Tibial nerve (tissue), 4 donors: Measurements from ENCODE around the gene TMEM63B. TPM values are rescaled to one million over a fixed set of nuclear protein-coding genes. Genes with fewer than 3 reads are reported as not detected.

Experiments
- DNase-seq, 2 donors: peaks; one replicate each; pipeline ENCODE4 v3.0.0-alpha.2; 2019; ENCODE audit warnings: low spot score in 2 of 2
- H3K27ac ChIP-seq, 4 donors: fragments of 200-600 bp; sonication (generic) in 3 of 4; one replicate each; pipeline ENCODE4 v1.5.1; 2017 to 2019; ENCODE audit warnings: mild to moderate bottlenecking in 1 of 4
- H3K27me3 ChIP-seq, 2 donors: fragments of 200-600 bp; sonication (generic) in 1 of 2; one replicate each; pipeline versions ENCODE4 v1.5.1 to v1.6.0; 2017 to 2019
- H3K36me3 ChIP-seq, 3 donors: fragments of 200-600 bp; sonication (generic); one replicate each; pipeline ENCODE4 v1.5.1; 2018 to 2019
- H3K4me1 ChIP-seq, 4 donors: fragments of 200-600 bp; sonication (generic) in 3 of 4; one replicate each; pipeline ENCODE4 v1.5.1; 2017 to 2019
- H3K4me3 ChIP-seq, 4 donors: fragments of 200-600 bp; sonication (generic) in 3 of 4; one replicate each; pipeline ENCODE4 v1.5.1; 2017 to 2019; ENCODE audit warnings: mild to moderate bottlenecking in 1 of 4, moderate library complexity in 1 of 4
- H3K9me3 ChIP-seq, 4 donors: fragments of 200-600 bp; sonication (generic) in 3 of 4; one replicate each; pipeline ENCODE4 v1.5.1; 2017 to 2019
- CTCF ChIP-seq, 5 experiments: fragments of 200-600 bp in 3 of 5; fragments of 450-650 bp in 2 of 5; sonication (generic) in 3 of 5; IDR thresholded peaks; one replicate each; pipeline ENCODE4 v1.5.1; 2016 to 2019; ENCODE audit warnings: antibody characterized with exemption in 5 of 5, mild to moderate bottlenecking in 3 of 5, moderate library complexity in 2 of 5
- EP300 ChIP-seq, 2 donors: sonication (generic); formaldehyde crosslinking; IDR thresholded peaks; one replicate each; pipeline ENCODE4 v1.6.1; 2017; ENCODE audit warnings: antibody characterized with exemption in 2 of 2, mild to moderate bottlenecking in 1 of 2
- POLR2A ChIP-seq, 2 donors: fragments of 450-650 bp; IDR thresholded peaks; one replicate each; pipeline ENCODE4 v1.6.1; 2017; ENCODE audit warnings: antibody characterized with exemption in 2 of 2, mild to moderate bottlenecking in 2 of 2, moderate library complexity in 2 of 2
- WGBS, 2 donors: methylation state at CpG; one replicate each; pipeline ENCODE4 v1.1.5; 2018; 5-methylcytosine and 5-hydroxymethylcytosine counted together
- total RNA-seq, 4 donors: library from RNA; depleted of rRNA; stranded (reverse); fragments of >200 nt; gene quantifications; one replicate each; pipeline ENCODE4 v1.1.0, GENCODE V29; 2016

TMEM63B gene
- total RNA-seq, 4 donors from 2014 or later, result 18.6 to 34.5 (median 27.6) TPM

GRCh38 chr6:44176762-44177509 lies 49.6 kb downstream of the TMEM63B start:
- TF ChIP-seq EP300 (IDR thresholded peaks at IDR 0.05) (no peak), CTCF (IDR thresholded peaks at IDR 0.05) (no peak), POLR2A (IDR thresholded peaks at IDR 0.05) (no peak)
- DNase-seq, result no peak
- Histone ChIP-seq H3K27ac (no peak overlapping the region), H3K27me3 (no peaks in the 10 kb centered on the region), H3K4me1 (peaks cover 0 to 24% (median 0%) of the 10 kb centered on the region in 4 donors), H3K4me3 (no peak overlapping the region), H3K36me3 (no peaks in the 10 kb centered on the region), H3K9me3 (no peaks in the 10 kb centered on the region)
- 71 to 74% methylated on average over 23 to 24 of the region's 24 CpGs for WGBS, 2 donors

- peak overlapping the region in 3 of 4 donors; percentile 29 to 50 (median 32) for H3K27ac ChIP-seq
- H3K4me1 ChIP-seq, result peaks cover 0 to 19% (median 0%) of the 10 kb centered on the region in 4 donors
- H3K36me3 ChIP-seq, result no peaks in the 10 kb centered on the region
- H3K4me3 ChIP-seq, result no peak overlapping the region
- 44 to 55% methylated on average over 13 of the region's 13 CpGs for WGBS, 2 donors
- H3K27me3 ChIP-seq, result no peaks in the 10 kb centered on the region
- H3K9me3 ChIP-seq, result no peaks in the 10 kb centered on the region
- TF ChIP-seq POLR2A (IDR thresholded peaks at IDR 0.05) (no peak), EP300 (IDR thresholded peaks at IDR 0.05) (peak in 1 of 2 donors; percentile 24)
- DNase-seq, result peak; percentile 34 to 53
Observed at GRCh38 chr6:44177691-44178423, 50.5 kb downstream of the TMEM63B start.

GRCh38 chr6:44178424-44179071 lies 51.2 kb downstream of the TMEM63B start:
- Histone ChIP-seq H3K27me3 (no peaks in the 10 kb centered on the region), H3K4me3 (no peak overlapping the region), H3K27ac (peak overlapping the region in 2 of 4 donors; percentile 32 to 50), H3K9me3 (no peaks in the 10 kb centered on the region), H3K4me1 (peaks cover 0 to 17% (median 0%) of the 10 kb centered on the region in 4 donors), H3K36me3 (no peaks in the 10 kb centered on the region)
- TF ChIP-seq POLR2A (IDR thresholded peaks at IDR 0.05), result no peak
- no peak for TF ChIP-seq EP300 (IDR thresholded peaks at IDR 0.05)
- TF ChIP-seq CTCF (IDR thresholded peaks at IDR 0.05), result no peak
- WGBS, 2 donors, result 83 to 84% methylated on average over 9 of the region's 9 CpGs
- DNase-seq, result no peak

- no peak for TF ChIP-seq POLR2A (IDR thresholded peaks at IDR 0.05)
- H3K4me3 ChIP-seq, result no peak overlapping the region
Observed at GRCh38 chr6:44179072-44179536, 51.8 kb downstream of the TMEM63B start.

GRCh38 chr6:44179648-44180047 lies 52.3 kb downstream of the TMEM63B start:
- H3K27ac ChIP-seq, result no peak overlapping the region

More at GRCh38 chr6:44179072-44179536, 51.8 kb downstream of the TMEM63B start:
- DNase-seq, result no peak
- Histone ChIP-seq H3K36me3 (no peaks in the 10 kb centered on the region), H3K4me1 (peaks cover 0 to 17% (median 0%) of the 10 kb centered on the region in 4 donors), H3K9me3 (no peaks in the 10 kb centered on the region), H3K27ac (no peak overlapping the region), H3K27me3 (no peaks in the 10 kb centered on the region)
- WGBS, 2 donors, result 52 to 60% methylated on average over 4 of the region's 4 CpGs

More at GRCh38 chr6:44179648-44180047, 52.3 kb downstream of the TMEM63B start:
- peaks cover 0 to 17% (median 0%) of the 10 kb centered on the region in 4 donors for H3K4me1 ChIP-seq
- H3K36me3 ChIP-seq, result no peaks in the 10 kb centered on the region
- no peak for TF ChIP-seq CTCF (IDR thresholded peaks at IDR 0.05)
- no peak for TF ChIP-seq POLR2A (IDR thresholded peaks at IDR 0.05)
- no peak for TF ChIP-seq EP300 (IDR thresholded peaks at IDR 0.05)
- 90 to 92% methylated on average over 7 of the region's 7 CpGs for WGBS, 2 donors
- H3K4me3 ChIP-seq, result no peak overlapping the region
- H3K9me3 ChIP-seq, result no peaks in the 10 kb centered on the region
- no peak for DNase-seq
- no peaks in the 10 kb centered on the region for H3K27me3 ChIP-seq
